OCI-LY1 (cell line): ENCODE results near the gene RNF144A.

ENCODE experiments used
- H2AFZ ChIP-seq: fragments of 200-600 bp; sonication (generic), shearing (Covaris generic); 2 replicates; pipeline ENCODE4 v1.6.0; 2014; ENCODE audit warnings: antibody characterized with exemption, mild to moderate bottlenecking, low read length
- H3F3A ChIP-seq: fragments of 200-600 bp; sonication (generic), shearing (Covaris generic); 2 replicates; pipeline ENCODE4 v1.6.0; 2014; ENCODE audit warnings: mild to moderate bottlenecking, antibody characterized with exemption, low read length, moderate library complexity; ENCODE audit not compliant: insufficient read depth
- H3K27ac ChIP-seq: fragments of 200-600 bp; sonication (generic); 2 replicates; pipeline ENCODE4 v1.5.1; 2014; ENCODE audit warnings: low read length, mixed run types, mild to moderate bottlenecking, low read depth; ENCODE audit not compliant: poor library complexity, severe bottlenecking
- H3K27me3 ChIP-seq: fragments of 200-600 bp; sonication (generic); 2 replicates; pipeline ENCODE4 v1.6.0; 2014; ENCODE audit warnings: antibody characterized with exemption, mild to moderate bottlenecking, low read length, moderate library complexity; ENCODE audit not compliant: insufficient read depth
- H3K36me3 ChIP-seq: fragments of 200-600 bp; sonication (generic); 2 replicates; pipeline ENCODE4 v1.6.1; 2014; ENCODE audit warnings: mild to moderate bottlenecking, antibody characterized with exemption, low read length, moderate library complexity, mixed read lengths; ENCODE audit not compliant: insufficient read depth
- H3K4me1 ChIP-seq: fragments of 200-600 bp; sonication (generic); 2 replicates; pipeline ENCODE4 v1.5.1; 2014; ENCODE audit warnings: mild to moderate bottlenecking, low read length, moderate library complexity; ENCODE audit not compliant: insufficient read depth, severe bottlenecking
- H3K4me2 ChIP-seq: fragments of 200-600 bp; sonication (generic), shearing (Covaris generic); 2 replicates; pipeline ENCODE4 v1.6.1; 2014; ENCODE audit warnings: low read length
- H3K4me3 ChIP-seq: fragments of 200-600 bp; sonication (generic); 2 replicates; pipeline ENCODE4 v1.5.1; 2014; ENCODE audit warnings: low read length, low read depth, mild to moderate bottlenecking, mixed read lengths; ENCODE audit not compliant: poor library complexity, severe bottlenecking
- H3K79me2 ChIP-seq: fragments of 200-600 bp; shearing (Covaris generic); 2 replicates; pipeline ENCODE4 v1.6.1; 2016; ENCODE audit warnings: mixed run types, low read length, mixed read lengths; ENCODE audit not compliant: insufficient read depth
- H3K9ac ChIP-seq: fragments of 200-600 bp; sonication (generic), shearing (Covaris generic); 2 replicates; pipeline ENCODE4 v1.6.1; 2014; ENCODE audit warnings: mild to moderate bottlenecking, low read length, mixed read lengths
- H3K9me2 ChIP-seq: fragments of 200-600 bp; sonication (generic), shearing (Covaris generic); 2 replicates; pipeline ENCODE4 v1.6.1; 2014; ENCODE audit warnings: low read depth, mild to moderate bottlenecking, low read length, mixed read lengths
- H3K9me3 ChIP-seq: fragments of 200-600 bp; shearing (Covaris generic); 2 replicates; pipeline ENCODE4 v1.6.1; 2014; ENCODE audit warnings: low read length, mixed read lengths
- H4K20me1 ChIP-seq: fragments of 200-600 bp; sonication (generic), shearing (Covaris generic); 2 replicates; pipeline ENCODE4 v1.6.0; 2016; ENCODE audit warnings: mild to moderate bottlenecking, low read length; ENCODE audit not compliant: insufficient read depth
- EZH2 ChIP-seq: fragments of 200-600 bp; sonication (generic), shearing (Covaris generic); IDR thresholded peaks from 2 replicates; pipeline ENCODE4 v1.8.0; 2017; ENCODE audit warnings: borderline replicate concordance, mixed run types, mild to moderate bottlenecking, antibody characterized with exemption, low read length, moderate library complexity, mixed read lengths
- TF ChIP-seq, protein P1 (sequence below): fragments of 200-600 bp; sonication (generic), shearing (Covaris generic); IDR thresholded peaks from 2 replicates; pipeline ENCODE4 v1.5.1; 2017; ENCODE audit warnings: mild to moderate bottlenecking, antibody characterized with exemption, low read length, moderate library complexity, mixed read lengths

RNF144A gene

DNA sequence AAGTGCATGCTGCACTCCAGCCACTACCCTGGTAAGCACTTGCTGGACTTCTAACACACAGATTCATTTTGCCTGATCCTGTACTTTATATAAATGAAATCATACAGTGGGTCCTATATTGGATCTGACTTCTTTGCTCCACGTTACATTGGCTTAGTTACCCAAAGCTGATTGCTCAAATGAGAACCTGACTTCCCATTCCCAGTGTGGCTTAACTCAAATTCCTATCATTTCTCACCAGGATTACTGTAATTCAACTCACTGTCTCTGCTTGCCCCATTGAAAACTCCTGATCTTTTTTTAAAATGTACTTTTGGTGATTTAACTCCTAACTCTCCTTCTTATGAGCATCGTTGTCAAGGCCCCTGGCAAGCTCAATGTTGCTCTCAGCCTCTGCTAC lies 38.2 kb upstream of the RNF144A start:
- H3K9me2 ChIP-seq, result no peaks in the 10 kb centered on the region
- H3K9me3 ChIP-seq, result no peaks in the 10 kb centered on the region
- no peak overlapping the region for H3K4me3 ChIP-seq
- H3K79me2 ChIP-seq, result no peaks in the 10 kb centered on the region
- H3K27ac ChIP-seq, result no peak overlapping the region
- no peaks in the 10 kb centered on the region for H4K20me1 ChIP-seq
- H3K9ac ChIP-seq, result no peak overlapping the region
- no peaks in the 10 kb centered on the region for H3K4me1 ChIP-seq
- H3K4me2 ChIP-seq, result no peak overlapping the region
- no peaks in the 10 kb centered on the region for H3K36me3 ChIP-seq
- no peaks in the 10 kb centered on the region for H3K27me3 ChIP-seq
- no peaks in the 10 kb centered on the region for H3F3A ChIP-seq
- TF ChIP-seq, protein P1, sequence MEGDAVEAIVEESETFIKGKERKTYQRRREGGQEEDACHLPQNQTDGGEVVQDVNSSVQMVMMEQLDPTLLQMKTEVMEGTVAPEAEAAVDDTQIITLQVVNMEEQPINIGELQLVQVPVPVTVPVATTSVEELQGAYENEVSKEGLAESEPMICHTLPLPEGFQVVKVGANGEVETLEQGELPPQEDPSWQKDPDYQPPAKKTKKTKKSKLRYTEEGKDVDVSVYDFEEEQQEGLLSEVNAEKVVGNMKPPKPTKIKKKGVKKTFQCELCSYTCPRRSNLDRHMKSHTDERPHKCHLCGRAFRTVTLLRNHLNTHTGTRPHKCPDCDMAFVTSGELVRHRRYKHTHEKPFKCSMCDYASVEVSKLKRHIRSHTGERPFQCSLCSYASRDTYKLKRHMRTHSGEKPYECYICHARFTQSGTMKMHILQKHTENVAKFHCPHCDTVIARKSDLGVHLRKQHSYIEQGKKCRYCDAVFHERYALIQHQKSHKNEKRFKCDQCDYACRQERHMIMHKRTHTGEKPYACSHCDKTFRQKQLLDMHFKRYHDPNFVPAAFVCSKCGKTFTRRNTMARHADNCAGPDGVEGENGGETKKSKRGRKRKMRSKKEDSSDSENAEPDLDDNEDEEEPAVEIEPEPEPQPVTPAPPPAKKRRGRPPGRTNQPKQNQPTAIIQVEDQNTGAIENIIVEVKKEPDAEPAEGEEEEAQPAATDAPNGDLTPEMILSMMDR, result no peak
- TF ChIP-seq EZH2, result no peak
- H2AFZ ChIP-seq, result no peak overlapping the region

DNA sequence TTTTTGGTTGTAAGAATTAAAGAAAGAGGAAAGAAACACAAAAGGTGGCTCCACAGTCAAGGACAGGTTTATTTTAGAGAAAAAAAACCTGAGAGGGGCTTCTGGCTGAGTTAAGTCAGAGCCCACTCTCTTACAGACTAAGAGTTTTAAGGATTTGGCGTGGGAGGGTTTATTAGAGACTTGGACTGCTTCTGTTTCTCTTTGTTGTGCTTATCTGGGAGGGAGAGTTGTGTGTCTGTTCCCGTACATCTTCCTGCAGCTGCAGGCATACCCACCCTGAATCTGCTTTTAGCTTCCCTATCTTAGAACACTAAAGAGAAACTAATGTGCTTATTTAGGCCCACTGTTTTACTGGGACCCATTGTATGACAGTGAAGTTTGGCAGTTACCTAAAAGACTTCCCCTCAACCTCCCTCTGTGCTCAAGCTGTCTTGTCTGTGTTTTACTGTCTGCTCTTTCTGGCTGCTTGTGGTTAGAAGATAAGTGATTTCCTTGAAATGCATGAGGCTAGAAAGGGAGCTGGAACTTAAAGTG lies 36.9 kb upstream of the RNF144A start:
- Histone ChIP-seq H2AFZ (no peak overlapping the region), H3K36me3 (no peaks in the 10 kb centered on the region), H4K20me1 (no peaks in the 10 kb centered on the region), H3K27me3 (no peaks in the 10 kb centered on the region), H3K9me2 (no peaks in the 10 kb centered on the region), H3K4me2 (no peak overlapping the region), H3K27ac (no peak overlapping the region), H3K79me2 (no peaks in the 10 kb centered on the region), H3K4me3 (no peak overlapping the region), H3K9me3 (no peaks in the 10 kb centered on the region), H3F3A (no peaks in the 10 kb centered on the region), H3K9ac (no peak overlapping the region), H3K4me1 (no peaks in the 10 kb centered on the region)
- TF ChIP-seq, protein P1, result no peak
- TF ChIP-seq EZH2, result no peak

DNA sequence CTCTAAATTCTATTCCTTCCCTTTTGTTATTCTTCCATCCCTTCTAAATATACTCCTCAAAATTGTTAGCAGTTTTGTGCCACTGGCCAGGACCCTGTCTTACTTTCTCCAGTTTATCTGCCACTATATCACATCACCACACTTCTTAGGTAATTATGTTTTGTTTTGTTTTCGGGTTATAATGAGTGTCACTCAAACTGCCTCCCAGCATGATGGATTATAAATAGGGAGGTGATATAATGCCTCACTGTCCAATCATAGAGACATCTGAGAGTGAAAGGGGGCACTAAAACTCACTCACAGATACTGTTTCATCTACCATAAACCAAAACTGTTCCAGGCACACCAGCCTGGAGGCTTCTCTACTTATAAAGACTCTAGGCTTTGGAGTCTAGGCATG lies 36.2 kb upstream of the RNF144A start:
- Histone ChIP-seq H2AFZ (no peak overlapping the region), H3K27me3 (no peaks in the 10 kb centered on the region), H3K9me3 (no peaks in the 10 kb centered on the region), H3K4me1 (no peaks in the 10 kb centered on the region), H3K27ac (no peak overlapping the region), H3K4me3 (no peak overlapping the region), H3K9me2 (no peaks in the 10 kb centered on the region), H3K9ac (no peak overlapping the region), H3K4me2 (no peak overlapping the region), H3K79me2 (no peaks in the 10 kb centered on the region), H3F3A (no peaks in the 10 kb centered on the region), H3K36me3 (no peaks in the 10 kb centered on the region), H4K20me1 (no peaks in the 10 kb centered on the region)
- no peak for TF ChIP-seq EZH2
- TF ChIP-seq, protein P1, result no peak
